K562 (cell line): Measurements from ENCODE around the gene CHAF1A. TPM values are rescaled to one million over a fixed set of nuclear protein-coding genes. Genes with fewer than 3 reads are reported as not detected.

ENCODE experiments used
- ATAC-seq: fragments of 200-7000 bp; cut with Tn5 transposase; 3 replicates; pipeline ENCODE4 v1.9.1; 2020; ENCODE audit warnings: moderate library complexity
- BruUV-seq: library from RNA; stranded (reverse); fragments of 400-500 nt; replicated peaks from 2 replicates; lab custom pipeline; 2021; lab: Mats Ljungman, UMichigan
- CTCF ChIA-PET: fragments of 300-600 bp; formaldehyde crosslinking; extraction: SDS; loops from one replicate; lab custom pipeline; 2021; ENCODE audit warnings: low intra/inter-chr PET ratio; lab: Yijun Ruan, JAX
- POLR2A ChIA-PET: fragments of 300-600, 350-650 bp; sonication (Branson Sonifier 250); formaldehyde crosslinking; extraction: SDS; loops from one replicate; lab custom pipeline; 2021; ENCODE audit warnings: antibody characterized with exemption, inconsistent platforms; lab: Yijun Ruan, JAX
- DNase-seq, 4 experiments: peaks; one replicate each; pipeline versions ENCODE4 v3.0.0 to v3.0.0-alpha.2; 2011 to 2018; ENCODE audit warnings: low spot score in 3 of 4, mixed read lengths in 3 of 4; ENCODE audit errors: extremely low read depth in 1 of 4
- FAIRE-seq: peaks from 2 replicates; lab custom pipeline; 2011; peaks lifted over from hg19 to GRCh38; lab: Jason Lieb, UNC
- H2AFZ ChIP-seq: 2 replicates; pipeline ENCODE4 v1.6.0; 2011; ENCODE audit warnings: low read depth, low read length, control low read depth, inconsistent platforms
- H3K27ac ChIP-seq: fragments of 200-600 bp; 3 replicates; pipeline ENCODE4 v1.8.0; 2011; ENCODE audit warnings: low read depth, mild to moderate bottlenecking, control low read depth, inconsistent platforms, low read length, moderate library complexity, mixed read lengths; ENCODE audit errors: extremely low read depth
- H3K27me3 ChIP-seq, 2 experiments: fragments of 300-600 bp in 1 of 2; 2 replicates in 1 of 2; 3 replicates in 1 of 2; pipeline versions ENCODE4 v1.6.0 to v1.8.0; 2011; ENCODE audit warnings: inconsistent platforms in 2 of 2, low read length in 2 of 2, mild to moderate bottlenecking in 1 of 2, mixed read lengths in 1 of 2, moderate library complexity in 1 of 2; ENCODE audit not compliant: control insufficient read depth in 2 of 2, insufficient read depth in 2 of 2
- H3K36me3 ChIP-seq: fragments of 300-600 bp; 3 replicates; pipeline ENCODE4 v1.8.0; 2011; ENCODE audit warnings: mild to moderate bottlenecking, low read length, inconsistent platforms; ENCODE audit not compliant: control insufficient read depth, insufficient read depth
- H3K4me1 ChIP-seq, 2 experiments: fragments of 200-600 bp in 1 of 2; replicated peaks in 1 of 2; 2 replicates in 1 of 2; 3 replicates in 1 of 2; pipeline versions ENCODE4 v1.5.1 to v1.8.0; 2011; ENCODE audit warnings: inconsistent platforms in 2 of 2, low read length in 2 of 2, mild to moderate bottlenecking in 1 of 2, mixed read lengths in 1 of 2, moderate library complexity in 1 of 2; ENCODE audit not compliant: control insufficient read depth in 2 of 2, insufficient read depth in 2 of 2
- H3K4me2 ChIP-seq: 2 replicates; pipeline ENCODE4 v1.6.1; 2011; ENCODE audit warnings: low read length, control low read depth, inconsistent platforms, mixed read lengths; ENCODE audit not compliant: insufficient read depth
- H3K4me3 ChIP-seq: fragments of 200-600 bp; sonication (generic), shearing (Covaris generic); 2 replicates; pipeline ENCODE4 v1.5.1; 2016; ENCODE audit warnings: control low read depth, inconsistent platforms
- H3K79me2 ChIP-seq: fragments of 200-600 bp; 3 replicates; pipeline ENCODE4 v1.8.0; 2011; ENCODE audit warnings: low read length, inconsistent platforms; ENCODE audit not compliant: control insufficient read depth, insufficient read depth
- H3K9ac ChIP-seq, 2 experiments: 2 replicates each; pipeline versions ENCODE4 v1.6.0 to v1.6.1; 2011; ENCODE audit warnings: low read depth in 2 of 2, low read length in 2 of 2, control low read depth in 1 of 2, inconsistent platforms in 1 of 2, mild to moderate bottlenecking in 1 of 2, mixed read lengths in 1 of 2; ENCODE audit not compliant: insufficient read depth in 1 of 2
- H3K9me1 ChIP-seq: one replicate; pipeline ENCODE4 v1.6.0; 2011; ENCODE audit warnings: inconsistent platforms, mild to moderate bottlenecking, low read length, moderate library complexity; ENCODE audit not compliant: control insufficient read depth, insufficient read depth
- H3K9me3 ChIP-seq: replicated peaks from 2 replicates; pipeline ENCODE4 v1.5.1; 2011; ENCODE audit warnings: low read depth, low read length, inconsistent platforms; ENCODE audit not compliant: control insufficient read depth, insufficient read depth
- H4K20me1 ChIP-seq: replicated peaks from 2 replicates; pipeline ENCODE4 v1.6.1; 2011; ENCODE audit warnings: low read length, inconsistent platforms, mixed read lengths; ENCODE audit not compliant: control insufficient read depth, insufficient read depth
- ARNT ChIP-seq, 2 experiments: fragments of 450-650 bp; IDR thresholded peaks; 2 replicates each; pipeline ENCODE4 v1.6.1; 2016; ENCODE audit warnings: mild to moderate bottlenecking in 1 of 2
- BCOR ChIP-seq: fragments of 450-650 bp; IDR thresholded peaks from 2 replicates; pipeline ENCODE4 v1.6.1; 2016
- BRCA1 ChIP-seq, 2 experiments: fragments of 450-650 bp in 1 of 2; sonication (generic) in 1 of 2; formaldehyde crosslinking in 1 of 2; IDR thresholded peaks; 2 replicates each; pipeline versions ENCODE4 v1.5.0 to v1.6.1; 2017 to 2020; ENCODE audit warnings: mild to moderate bottlenecking in 1 of 2, missing genetic modification reagents in 1 of 2
- CHD1 ChIP-seq: fragments of 200-600 bp; sonication (generic); IDR thresholded peaks from one replicate; pipeline ENCODE4 v1.6.1; 2012; ENCODE audit warnings: mild to moderate bottlenecking, moderate library complexity, low read length, inconsistent platforms
- ELF1 ChIP-seq: fragments of 200-800 bp; sonication (Bioruptor generic); IDR thresholded peaks from 2 replicates; pipeline ENCODE4 v1.6.1; 2016; ENCODE audit warnings: missing genetic modification characterization, missing compliant biosample characterization
- FOXA3 ChIP-seq, 2 experiments: fragments of 450-650 bp in 1 of 2; sonication (generic) in 1 of 2; formaldehyde crosslinking; IDR thresholded peaks in 1 of 2; conservative IDR thresholded peaks in 1 of 2; 2 replicates each; pipeline versions ENCODE4 v1.4.0 to v1.8.0; 2020 to 2022; ENCODE audit warnings: mild to moderate bottlenecking in 2 of 2, missing genetic modification reagents in 1 of 2
- HLTF ChIP-seq: fragments of 450-650 bp; IDR thresholded peaks from 2 replicates; pipeline ENCODE4 v1.6.1; 2016
- KDM5B ChIP-seq: fragments of 200-600 bp; sonication (generic); IDR thresholded peaks from 2 replicates; pipeline ENCODE4 v1.6.1; 2012; ENCODE audit warnings: low read depth, mild to moderate bottlenecking, moderate library complexity, low read length, control low read depth, inconsistent platforms; ENCODE audit not compliant: insufficient replicate concordance
- RBBP5 ChIP-seq: fragments of 200-600 bp; sonication (generic); IDR thresholded peaks from 2 replicates; pipeline ENCODE4 v1.6.1; 2012; ENCODE audit warnings: borderline replicate concordance, mild to moderate bottlenecking, low read length, control low read depth, inconsistent platforms; ENCODE audit not compliant: insufficient read depth, poor library complexity, severe bottlenecking
- RBFOX2 ChIP-seq: fragments of 200-400 bp; formaldehyde crosslinking; IDR thresholded peaks from 2 replicates; pipeline ENCODE4 v1.6.1; 2017; ENCODE audit warnings: low read depth, mild to moderate bottlenecking, low read length, moderate library complexity
- SIN3B ChIP-seq: fragments of 450-650 bp; IDR thresholded peaks from 2 replicates; pipeline ENCODE4 v1.6.1; 2017; ENCODE audit warnings: low read depth, mild to moderate bottlenecking, moderate library complexity
- SMARCA4 ChIP-seq: fragments of 450-650 bp; IDR thresholded peaks from 2 replicates; pipeline ENCODE4 v1.6.1; 2016
- U2AF2 ChIP-seq: fragments of 200-400 bp; formaldehyde crosslinking; optimal IDR thresholded peaks from 2 replicates; pipeline ENCODE3; 2017; ENCODE audit warnings: low read depth, mild to moderate bottlenecking, low read length
- ZKSCAN8 ChIP-seq: fragments of 200-800 bp; sonication (Bioruptor generic); IDR thresholded peaks from 2 replicates; pipeline ENCODE4 v1.6.1; 2016; ENCODE audit warnings: missing genetic modification characterization, missing compliant biosample characterization
- ZNF12 ChIP-seq: sonication (generic); formaldehyde crosslinking; IDR thresholded peaks from 2 replicates; pipeline ENCODE4 v1.4.0; 2020; ENCODE audit warnings: mild to moderate bottlenecking, missing genetic modification reagents
- ZNF124 ChIP-seq: sonication (generic); formaldehyde crosslinking; IDR thresholded peaks from 2 replicates; pipeline ENCODE4 v1.8.1; 2022; ENCODE audit warnings: missing genetic modification reagents
- ZNF143 ChIP-seq: sonication (generic); formaldehyde crosslinking; IDR thresholded peaks from 2 replicates; pipeline ENCODE4 v1.9.0; 2022; ENCODE audit warnings: mild to moderate bottlenecking, missing genetic modification reagents
- ZNF561 ChIP-seq: fragments of 450-650 bp; formaldehyde crosslinking; conservative IDR thresholded peaks from 2 replicates; pipeline ENCODE4 v1.4.0; 2020; ENCODE audit warnings: mild to moderate bottlenecking, moderate library complexity
- WGBS: fragments of 100-300 bp; shearing (Covaris generic); methylation state at CpG from one replicate; pipeline ENCODE4 v1.1.6; 2016; ENCODE audit warnings: low coverage, mixed read lengths; ENCODE audit not compliant: insufficient coverage; ENCODE audit errors: missing lambda C conversion rate; 5-methylcytosine and 5-hydroxymethylcytosine counted together
- in situ Hi-C: fragments of 300-500 bp; cut with MboI; formaldehyde crosslinking; loops from 4 replicates; pipeline ENCODE4 v1.15.0; 2018; ENCODE audit warnings: inconsistent platforms, mixed read lengths
- intact Hi-C: fragments of 100-400 bp; cut with micrococcal nuclease; formaldehyde crosslinking; loops from 2 replicates; pipeline ENCODE4 v1.14.2; 2022
- polyA plus RNA-seq, 8 experiments: library from polyadenylated mRNA; depleted of rRNA in 4 of 8; stranded (reverse) in 5 of 8; unstranded in 3 of 8; fragments of >200 nt; fragmentation: Nextera tagmentation in 2 of 8; fragmentation: Illumina TruSeq in 1 of 8; extraction: Ambion mirVana in 2 of 8; extraction: Trizol in 1 of 8; gene quantifications; 2 replicates each; pipeline versions ENCODE4 v1.2.1 to v1.2.3, GENCODE V29; 2011 to 2014; ENCODE audit warnings: inconsistent platforms in 1 of 8, missing spikeins in 1 of 8
- total RNA-seq, 7 experiments: library from RNA; depleted of rRNA in 6 of 7; stranded (reverse); fragments of >200 nt in 6 of 7; fragmentation: Illumina TruSeq in 2 of 7; extraction: Trizol in 2 of 7; gene quantifications; 2 replicates each; pipeline versions ENCODE4 v1.2.1 to v1.2.3, GENCODE V29; 2011 to 2021; ENCODE audit warnings: low replicate concordance in 1 of 7
- TF ChIP-seq, protein P1 (sequence below): fragments of 200-800 bp; sonication (Bioruptor generic); IDR thresholded peaks from 2 replicates; pipeline ENCODE4 v1.6.1; 2017; ENCODE audit warnings: missing genetic modification characterization, missing compliant biosample characterization
- TF ChIP-seq, protein P2 (sequence below): sonication (generic); formaldehyde crosslinking; IDR thresholded peaks from 2 replicates; pipeline ENCODE4 v1.8.0; 2022; ENCODE audit warnings: mild to moderate bottlenecking, missing genetic modification reagents

CHAF1A gene
- total and polyA plus RNA-seq, 9 of the 15 experiments (the other 6 are each of a cell fraction or from before 2014, with no cell fraction given): 1.6 to 86.9 (median 45.2) TPM

DNA sequence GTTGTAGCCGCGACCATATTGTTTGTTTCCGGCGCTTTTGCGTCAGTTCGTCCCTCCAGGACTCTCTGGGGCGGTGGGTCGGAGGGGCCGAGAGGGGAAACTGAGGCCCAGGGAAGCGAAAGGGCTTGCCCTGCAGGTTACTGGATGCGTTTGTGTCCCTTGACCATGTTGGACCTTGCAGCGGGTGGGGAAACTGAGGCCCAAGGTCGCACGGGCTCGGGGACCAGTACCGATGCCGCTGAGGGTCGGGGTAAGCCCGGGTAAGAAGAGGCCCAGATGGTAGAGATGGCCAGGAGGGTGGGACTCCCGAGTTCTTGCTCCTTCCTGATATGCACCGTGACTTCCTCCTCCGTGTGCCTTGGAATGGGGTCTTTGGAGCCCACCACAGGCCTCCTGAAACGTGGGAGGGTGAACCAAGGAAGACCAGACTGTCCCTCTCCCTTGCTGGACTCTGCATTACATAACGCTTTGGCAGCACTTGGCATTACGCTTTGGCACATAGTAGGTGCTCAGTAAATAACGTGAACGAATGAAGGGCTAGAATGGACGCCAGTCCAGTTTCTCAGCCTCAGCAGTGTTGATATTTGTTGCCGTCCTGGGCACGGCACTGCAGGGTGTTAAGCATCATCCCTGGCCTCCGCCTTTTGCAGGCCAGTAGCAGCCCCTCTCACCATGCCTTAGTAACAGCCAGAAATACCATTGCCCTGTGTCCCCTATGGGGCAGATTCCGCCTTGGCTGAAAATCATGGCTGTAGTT is 743 bp downstream of the CHAF1A start:
- peaks cover 85% of the 10 kb centered on the region for H3K79me2 ChIP-seq
- peak overlapping the region; percentile 98 for H3K4me2 ChIP-seq
- H2AFZ ChIP-seq: peak overlapping the region; percentile 18
- no peaks in the 10 kb centered on the region for H3K9me3 ChIP-seq
- H3K9ac ChIP-seq: peak overlapping the region; percentile 97
- in situ Hi-C loops (no loop called here), intact Hi-C loops (loop anchor here (2.0 to 5.0 kb wide), 2 partner anchors 60 to 234 kb away; partner anchors contain the start of genes MPND and TNFAIP8L1)
- peak; percentile 60 for FAIRE-seq
- BruUV-seq: TSS peak; percentile 50
- H3K4me3 ChIP-seq: peak overlapping the region; percentile 79
- H3K27ac ChIP-seq: peak overlapping the region; percentile 90
- ATAC-seq: peak; percentile 13; the same call in 1 of the 3 replicates
- no peaks in the 10 kb centered on the region for H3K27me3 ChIP-seq
- H4K20me1 ChIP-seq: peaks cover 21% of the 10 kb centered on the region
- POLR2A ChIA-PET: interaction anchor here (1.3 to 3.4 kb wide), 3 partner anchors 12 to 136 kb away, joined by 5 to 24 read pairs (median 15); no protein-coding TSS in a partner anchor
- WGBS: 2% methylated on average over 31 of the region's 32 CpGs
- H3K4me1 ChIP-seq: peaks cover 19% of the 10 kb centered on the region in 2 experiments; a peak in 4 of 5 replicates
- CTCF ChIA-PET: no interaction called here
- DNase-seq: peak in 1 of 4 experiments; percentile 37
- H3K36me3 ChIP-seq: peaks cover 43% of the 10 kb centered on the region
- no peaks in the 10 kb centered on the region for H3K9me1 ChIP-seq
- TF ChIP-seq HLTF: no peak
- TF ChIP-seq, protein P1, sequence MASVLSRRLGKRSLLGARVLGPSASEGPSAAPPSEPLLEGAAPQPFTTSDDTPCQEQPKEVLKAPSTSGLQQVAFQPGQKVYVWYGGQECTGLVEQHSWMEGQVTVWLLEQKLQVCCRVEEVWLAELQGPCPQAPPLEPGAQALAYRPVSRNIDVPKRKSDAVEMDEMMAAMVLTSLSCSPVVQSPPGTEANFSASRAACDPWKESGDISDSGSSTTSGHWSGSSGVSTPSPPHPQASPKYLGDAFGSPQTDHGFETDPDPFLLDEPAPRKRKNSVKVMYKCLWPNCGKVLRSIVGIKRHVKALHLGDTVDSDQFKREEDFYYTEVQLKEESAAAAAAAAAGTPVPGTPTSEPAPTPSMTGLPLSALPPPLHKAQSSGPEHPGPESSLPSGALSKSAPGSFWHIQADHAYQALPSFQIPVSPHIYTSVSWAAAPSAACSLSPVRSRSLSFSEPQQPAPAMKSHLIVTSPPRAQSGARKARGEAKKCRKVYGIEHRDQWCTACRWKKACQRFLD: peak; percentile 30; the same call in 1 of the 2 replicates
- 0 out of 4 replicates have a peak, but pooled peaks of 1 of the 2 experiments have one; percentile 54 for TF ChIP-seq FOXA3 (CRISPR knock-in tag; conservative IDR thresholded peaks at IDR 0.05 in 1 of 2, IDR thresholded peaks at IDR 0.05 in 1 of 2)
- TF ChIP-seq KDM5B: peak; percentile 42
- TF ChIP-seq, protein P2, sequence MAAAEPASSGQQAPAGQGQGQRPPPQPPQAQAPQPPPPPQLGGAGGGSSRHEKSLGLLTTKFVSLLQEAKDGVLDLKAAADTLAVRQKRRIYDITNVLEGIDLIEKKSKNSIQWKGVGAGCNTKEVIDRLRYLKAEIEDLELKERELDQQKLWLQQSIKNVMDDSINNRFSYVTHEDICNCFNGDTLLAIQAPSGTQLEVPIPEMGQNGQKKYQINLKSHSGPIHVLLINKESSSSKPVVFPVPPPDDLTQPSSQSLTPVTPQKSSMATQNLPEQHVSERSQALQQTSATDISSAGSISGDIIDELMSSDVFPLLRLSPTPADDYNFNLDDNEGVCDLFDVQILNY: peak; percentile 40; the same call in 1 of the 2 replicates
- peak; percentile 64; the same call in 1 of the 2 replicates for TF ChIP-seq BCOR
- TF ChIP-seq ZNF561 (CRISPR knock-in tag): no peak
- TF ChIP-seq ARNT (IDR thresholded peaks at IDR 0.05): no peak
- TF ChIP-seq RBFOX2: peak; percentile 74
- TF ChIP-seq SMARCA4: no peak
- no peak for TF ChIP-seq ELF1
- TF ChIP-seq U2AF2: no peak
- peak; percentile 17; the same call in 1 of the 2 replicates for TF ChIP-seq ZNF143 (CRISPR knock-in tag)
- no peak for TF ChIP-seq ZKSCAN8 (CRISPR knock-in tag)
- no peak for TF ChIP-seq BRCA1 (IDR thresholded peaks at IDR 0.05)
- no peak for TF ChIP-seq BRCA1 (CRISPR knock-in tag; IDR thresholded peaks at IDR 0.05)
- peak; percentile 32 for TF ChIP-seq RBBP5
- TF ChIP-seq ZNF12 (CRISPR knock-in tag): 0 out of 2 replicates have a peak, but pooled peaks have one; percentile 32
- TF ChIP-seq SIN3B: 0 out of 2 replicates have a peak, but pooled peaks have one; percentile 21
- TF ChIP-seq ZNF124 (CRISPR knock-in tag): no peak
- TF ChIP-seq CHD1: peak; percentile 45
